ENCODE results near the gene MTX3.
A peak's percentile ranks its signal among the peaks of the same experiment; 100 is the strongest.

MTX3 gene

DNA sequence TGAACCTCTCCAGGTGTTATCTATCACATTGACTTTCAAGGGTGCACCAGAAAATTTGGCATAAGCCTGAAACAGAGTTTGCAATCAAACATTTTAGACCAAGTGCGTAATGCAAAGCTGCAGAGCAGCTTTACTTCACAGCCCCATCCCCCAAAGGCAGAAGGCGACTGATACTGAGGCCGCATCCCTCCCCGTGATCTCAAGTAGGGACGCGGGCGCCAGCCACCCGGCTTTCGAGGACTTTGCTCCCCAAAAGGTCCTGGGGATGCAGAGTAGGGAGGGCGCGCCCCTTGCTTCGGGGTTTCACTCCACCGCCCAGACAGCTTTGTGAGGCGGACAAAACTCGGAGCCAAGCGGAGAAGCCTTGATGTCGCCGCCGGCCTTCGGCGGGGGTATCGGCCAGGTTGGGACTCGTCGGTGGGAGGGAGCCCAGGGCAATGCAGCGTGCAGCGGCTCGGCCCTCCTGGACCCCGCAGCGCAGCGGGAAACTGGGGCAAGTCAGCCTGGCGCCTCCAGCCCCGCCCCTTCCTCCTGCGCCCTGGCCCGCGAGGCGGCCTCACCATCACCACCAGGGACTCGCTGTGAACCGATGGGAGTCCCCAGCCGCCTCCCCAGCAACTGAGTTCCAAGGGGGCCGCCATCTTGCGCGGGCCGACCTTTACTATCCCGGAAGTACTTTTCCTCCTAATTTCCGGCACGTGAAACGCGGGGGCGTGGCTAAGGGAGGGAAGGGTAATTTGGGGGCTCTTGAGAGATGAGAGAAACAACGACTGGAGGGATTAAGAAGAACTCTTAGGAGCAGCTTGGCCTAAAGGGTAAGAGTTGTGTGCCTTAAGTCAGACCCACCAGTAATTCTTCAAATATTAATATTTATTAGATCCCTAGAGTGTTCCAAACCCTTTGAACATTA is at the start of gene MTX3:
Gene MTX3, minus strand, starts transcription at position 665 of the 910 bp plus-strand sequence. Its CDS starts 24 bp downstream, at position 641.
- peak; percentile 94 for DNase-seq

- no peak for DNase-seq
Observed at GRCh38 chr5:80039650-80040049, 48.6 kb upstream of the MTX3 start.

GRCh38 chr5:80037366-80037765 is 46.3 kb upstream of the MTX3 start:
- no peak for DNase-seq

- DNase-seq, result no peak
Observed at GRCh38 chr5:80036615-80037014, 45.6 kb upstream of the MTX3 start.

DNA sequence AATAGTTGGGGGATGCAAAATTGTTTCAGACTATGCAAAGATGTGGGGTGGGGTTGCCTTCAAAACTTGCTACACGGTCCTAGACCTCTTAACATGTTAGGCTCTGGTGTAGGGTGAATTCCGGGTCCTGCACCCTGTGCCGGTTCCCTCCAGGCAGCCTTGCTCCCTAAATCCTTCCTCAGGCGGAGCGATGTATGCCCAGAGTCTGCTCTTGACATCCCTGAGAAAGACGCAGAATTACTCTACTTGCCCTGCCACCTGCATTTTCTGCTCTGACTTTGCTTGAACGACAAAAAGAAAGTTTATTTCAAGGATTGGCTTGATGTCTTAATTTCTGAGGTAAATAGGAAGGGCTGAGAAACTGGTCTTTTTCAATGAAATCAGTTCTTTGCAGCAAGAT is 44.8 kb upstream of the MTX3 start:
- DNase-seq, result no peak

DNA sequence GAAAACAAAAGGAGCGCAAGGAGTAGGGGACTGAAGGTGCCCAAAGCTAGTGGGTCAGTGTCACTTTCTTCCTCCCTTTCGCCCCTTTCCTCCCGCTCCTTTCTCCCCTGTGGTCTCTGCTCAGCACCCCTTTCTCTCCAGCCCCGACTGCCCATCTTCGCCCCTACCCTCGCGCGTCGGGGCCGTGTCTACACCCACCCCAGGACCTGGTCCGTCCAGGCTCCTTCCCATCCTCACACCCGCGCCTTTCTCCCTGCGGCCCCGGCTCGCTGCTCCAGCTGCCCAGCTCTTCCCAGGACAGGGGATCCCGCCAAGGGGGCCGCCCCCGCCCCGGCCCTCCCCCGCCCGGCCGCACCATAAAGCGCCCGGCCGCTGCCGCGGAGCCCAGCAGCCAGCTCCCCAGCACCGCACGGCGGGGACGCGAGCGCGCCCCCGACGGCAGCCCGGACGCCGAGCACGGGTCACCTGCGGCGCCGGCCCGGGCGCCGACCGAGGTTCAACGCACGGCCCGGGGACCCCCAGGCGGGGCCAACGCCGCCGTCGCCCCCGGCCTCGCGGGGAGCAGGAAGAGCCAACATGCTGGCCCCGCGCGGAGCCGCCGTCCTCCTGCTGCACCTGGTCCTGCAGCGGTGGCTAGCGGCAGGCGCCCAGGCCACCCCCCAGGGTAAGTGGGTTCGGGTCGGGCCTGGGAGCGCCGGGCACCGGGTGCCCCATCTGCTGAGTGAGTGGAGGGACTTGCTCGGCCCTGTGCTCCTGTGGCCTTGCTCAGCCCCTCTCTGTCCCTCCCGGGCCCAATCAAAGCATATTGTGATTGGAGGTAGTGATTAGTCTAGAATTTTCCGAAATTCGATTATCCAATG is 44.1 kb upstream of the MTX3 start, which contains the start of gene THBS4:
Gene THBS4, plus strand, starts transcription at position 387 of the 860 bp plus-strand sequence. Its CDS starts 190 bp downstream, at position 577.
- no peak for DNase-seq

GRCh38 chr5:80034559-80034958 is 43.5 kb upstream of the MTX3 start:
- DNase-seq, result no peak

DNA sequence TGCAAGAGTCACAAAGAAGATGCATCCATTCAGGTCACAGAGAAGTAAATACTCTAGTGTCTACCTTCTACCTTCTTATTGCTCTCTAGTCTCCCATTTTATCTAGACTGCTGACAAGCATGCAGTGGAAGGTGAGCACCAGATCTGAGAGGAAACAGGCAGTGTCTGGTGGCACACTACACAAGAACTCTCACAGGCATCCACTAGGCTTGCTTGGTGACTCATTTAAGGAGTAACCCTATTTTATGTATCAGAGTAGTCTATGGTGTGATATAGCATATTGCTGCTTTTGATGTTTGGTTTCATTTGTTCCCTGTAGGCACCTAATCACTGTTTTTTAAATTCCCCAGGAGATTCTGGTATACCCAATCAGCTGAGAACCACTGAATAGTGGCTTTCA is 42.5 kb upstream of the MTX3 start:
- no peak for DNase-seq

DNA sequence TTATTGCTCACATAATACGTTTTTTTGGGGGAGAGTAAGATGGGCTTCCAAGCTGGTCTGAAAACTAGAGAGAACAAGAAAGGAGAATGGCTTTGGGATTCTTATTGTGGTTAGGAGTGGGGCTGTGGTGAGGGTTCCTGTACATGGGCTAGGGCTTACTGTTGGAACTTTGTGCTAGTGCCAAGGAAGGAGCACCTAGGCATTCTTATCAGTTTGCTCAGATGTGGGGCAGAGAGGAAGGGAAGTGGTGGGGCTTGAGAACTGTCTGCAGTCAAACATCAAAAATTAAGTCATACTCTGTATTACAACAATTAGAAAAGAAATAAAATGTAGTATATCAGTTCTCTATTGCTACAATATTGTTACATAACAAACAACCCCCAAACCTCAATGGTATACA is 40.0 kb upstream of the MTX3 start:
- DNase-seq, result peak; percentile 16

GRCh38 chr5:80026841-80027240 is 35.8 kb upstream of the MTX3 start:
- DNase-seq, result no peak

DNA sequence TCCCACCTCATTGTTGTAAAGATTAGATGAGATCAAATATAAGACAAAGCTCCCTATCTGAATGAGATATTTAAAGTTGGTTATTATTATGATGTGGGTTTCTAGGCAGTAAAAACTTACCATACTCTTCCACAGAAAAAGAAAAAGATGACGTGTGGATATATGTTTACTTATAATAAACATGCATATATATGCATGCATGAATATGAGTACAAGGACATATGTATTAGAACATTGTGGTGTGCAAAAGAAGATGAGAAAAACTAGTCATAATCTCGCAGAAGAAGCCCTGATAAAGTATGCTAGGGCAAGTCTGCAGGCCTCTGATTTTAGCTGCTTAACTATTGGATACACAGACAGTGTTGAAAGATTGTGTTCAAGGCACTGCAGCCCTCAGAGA is 34.0 kb upstream of the MTX3 start:
- no peak for DNase-seq

DNA sequence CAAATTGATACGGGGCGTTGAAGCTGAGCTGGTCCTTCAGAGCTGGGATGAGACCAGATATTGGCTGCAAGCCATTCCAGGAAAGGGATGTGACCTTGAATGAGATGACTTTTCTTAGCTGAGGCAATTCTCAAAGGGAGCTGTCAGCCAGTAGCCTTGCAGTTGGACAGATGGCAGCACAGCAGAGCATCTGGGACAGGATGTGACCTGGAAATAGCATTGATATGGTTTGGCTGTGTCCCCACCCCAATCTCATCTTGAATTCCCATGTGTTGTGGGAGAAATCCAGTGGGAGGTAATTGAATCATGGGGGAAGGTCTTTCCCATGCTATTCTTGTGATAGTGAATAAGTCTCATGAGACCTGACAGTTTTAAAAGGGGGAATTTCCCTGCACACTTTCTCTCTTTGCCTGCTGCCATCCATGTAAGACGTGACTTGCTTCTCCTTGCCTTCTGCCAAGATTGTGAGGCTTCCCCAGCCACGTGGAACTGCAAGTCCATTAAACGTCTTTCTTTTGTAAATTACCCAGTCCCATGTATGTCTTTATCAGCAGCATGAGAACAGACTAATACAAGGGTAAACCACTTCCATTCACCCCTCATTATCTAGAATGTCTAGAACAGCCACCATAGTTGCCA is 19.8 kb upstream of the MTX3 start:
- no peak for DNase-seq

GRCh38 chr5:80008995-80009765 is 18.1 kb upstream of the MTX3 start:
- no peak for DNase-seq

DNA sequence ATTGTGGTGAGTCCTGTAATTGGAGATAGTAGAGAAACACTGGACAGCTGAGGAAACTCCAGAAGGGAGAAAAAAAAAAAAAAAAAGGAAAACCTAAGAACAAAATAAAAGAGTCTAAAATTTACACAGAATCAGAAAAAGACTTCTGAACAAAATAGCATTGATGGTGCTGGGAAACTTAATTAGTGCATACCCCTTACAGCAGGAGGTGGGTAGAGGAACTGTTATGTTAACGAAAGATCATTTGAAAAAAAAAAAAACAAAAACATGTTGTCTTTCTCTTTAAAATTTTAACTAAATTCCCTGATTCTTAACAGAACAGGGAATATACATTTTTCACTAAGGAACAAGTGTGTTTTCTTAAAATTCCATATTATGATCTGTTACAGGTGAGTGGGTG is 11.6 kb upstream of the MTX3 start:
- no peak for DNase-seq

GRCh38 chr5:79999722-80000121 is 8.7 kb upstream of the MTX3 start:
- DNase-seq, result no peak

- DNase-seq, result no peak
Observed at GRCh38 chr5:79992891-79993657, 2.0 kb upstream of the MTX3 start.

- DNase-seq, result peak; percentile 20
Observed at GRCh38 chr5:79990205-79990597, 861 bp downstream of the MTX3 start.

DNA sequence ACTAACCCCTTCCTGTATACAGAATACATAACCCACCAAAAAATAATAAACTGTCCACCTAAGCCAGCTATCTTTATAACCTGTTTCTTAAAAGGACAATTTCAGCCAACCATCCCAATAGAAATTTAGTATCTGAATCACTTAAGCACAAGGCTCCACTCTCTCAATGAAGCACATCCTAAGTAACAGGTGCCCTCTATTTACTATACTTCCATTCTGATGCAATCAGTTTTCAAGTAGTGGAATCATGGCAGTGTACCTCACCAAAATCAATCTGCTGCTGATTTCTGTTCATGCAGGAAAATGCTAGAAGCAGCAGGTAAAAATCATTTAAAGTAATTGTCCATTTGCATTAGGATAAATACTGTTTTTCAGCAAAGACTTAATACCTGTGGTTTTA is 4.8 kb downstream of the MTX3 start:
- DNase-seq, result no peak

GRCh38 chr5:79985288-79985687 is 5.8 kb downstream of the MTX3 start:
- DNase-seq, result no peak

DNA sequence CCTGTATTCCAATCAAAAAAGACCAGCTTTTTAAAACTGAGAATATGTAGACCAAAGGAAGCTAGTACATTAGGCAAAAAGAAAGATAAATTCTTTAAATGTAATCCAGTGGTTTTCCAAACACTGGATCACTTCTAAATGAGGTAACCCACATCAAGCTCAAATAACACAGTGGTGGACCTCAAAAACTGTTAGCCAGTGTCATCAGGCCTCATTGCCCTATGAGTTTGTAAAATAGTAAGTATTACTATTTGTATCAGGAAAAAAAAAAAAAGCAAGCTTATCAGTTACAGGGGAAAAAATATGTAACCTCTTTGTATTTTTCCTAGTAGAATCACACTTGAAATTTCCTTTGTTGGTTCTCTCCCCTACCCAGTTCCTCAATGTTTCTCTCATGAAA is 6.7 kb downstream of the MTX3 start:
- DNase-seq, result no peak

- no peak for DNase-seq
Observed at GRCh38 chr5:79983618-79984017, 7.4 kb downstream of the MTX3 start.

GRCh38 chr5:79982136-79982535 is 8.9 kb downstream of the MTX3 start:
- no peak for DNase-seq

Measured in hematopoietic multipotent progenitor cell treated with erythropoietin and hydrocortisone succinate and interleukin-3 and kit ligand, for 8 days (in vitro differentiated cells).